ENCODE measurements around the gene TDRD9.
A peak's percentile ranks its signal among the peaks of the same experiment; 100 is the strongest.

TDRD9 gene

DNA sequence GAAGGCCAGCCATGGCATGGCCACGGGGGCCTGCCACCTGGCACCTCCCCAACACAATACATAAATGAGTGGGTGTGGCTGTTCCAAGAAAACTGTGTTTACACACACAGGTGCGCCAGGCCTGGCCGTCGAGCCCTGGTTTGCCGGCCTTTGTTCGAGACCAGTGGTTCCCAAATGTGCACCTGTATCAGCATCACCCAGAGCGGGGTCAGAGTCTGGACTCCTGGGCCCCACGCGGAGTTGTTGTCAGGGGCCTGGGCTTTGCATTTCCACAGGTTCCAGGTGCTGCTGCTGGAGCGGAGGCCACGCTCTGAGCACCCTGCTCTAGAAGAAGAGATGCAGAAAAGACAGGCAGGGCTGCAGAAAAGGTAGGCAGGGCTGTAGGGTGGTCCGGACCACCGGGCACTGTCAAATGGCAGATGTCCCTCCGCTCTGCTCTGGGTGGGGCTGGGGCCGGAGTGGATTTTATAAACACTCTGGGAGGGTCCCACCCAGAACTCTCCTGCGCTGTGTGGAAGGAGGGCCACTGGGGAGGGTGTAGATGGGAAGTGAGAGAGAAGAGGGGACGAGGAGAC is 153.1 kb downstream of the TDRD9 start:
- no peak for DNase-seq

DNA sequence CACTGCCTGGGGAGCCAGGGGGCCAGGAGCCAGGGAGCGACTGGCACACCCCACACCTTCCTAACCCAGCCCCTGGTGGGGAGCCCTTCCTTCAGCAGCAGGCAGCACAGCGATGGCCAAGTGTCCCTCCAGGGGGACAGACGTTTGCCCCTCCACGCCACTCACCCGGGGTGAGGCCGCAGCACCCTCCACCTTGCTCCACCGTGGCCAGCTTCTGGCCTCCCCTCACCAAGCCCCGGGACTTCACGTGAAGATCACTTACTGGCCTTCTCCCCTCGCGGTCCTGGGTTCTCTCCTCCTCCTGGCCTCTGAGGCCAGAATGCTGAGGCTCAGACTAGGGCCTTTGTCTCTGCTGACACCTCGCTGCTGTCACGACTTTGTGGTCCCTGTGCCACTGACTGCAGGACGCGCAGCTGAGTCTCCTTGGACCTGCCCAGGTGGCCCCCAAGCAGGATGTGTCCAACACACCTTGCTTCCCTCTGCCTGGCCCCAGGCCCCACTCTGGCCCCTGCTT is 153.8 kb downstream of the TDRD9 start:
- no peak for DNase-seq

DNA sequence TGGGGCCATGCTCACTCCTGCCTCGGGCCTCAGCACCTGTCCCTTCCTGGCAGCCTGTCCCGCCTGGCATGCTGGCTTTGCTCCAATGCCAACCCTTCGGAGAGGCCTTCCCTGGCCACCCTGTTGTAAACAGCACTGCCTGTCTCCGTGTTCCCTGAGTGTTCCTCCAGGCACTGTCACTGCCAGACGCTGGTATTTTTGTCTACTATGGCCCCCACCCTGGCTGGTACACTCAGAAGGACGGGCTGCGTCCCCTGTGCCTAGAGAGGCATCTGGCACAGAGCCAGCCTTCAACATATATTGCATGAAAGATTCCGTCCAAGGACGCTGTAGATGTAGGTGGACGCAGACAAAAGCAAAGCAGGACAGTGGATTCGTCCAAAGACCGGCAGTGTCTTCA is 154.6 kb downstream of the TDRD9 start:
- peak; percentile 42 for DNase-seq

DNA sequence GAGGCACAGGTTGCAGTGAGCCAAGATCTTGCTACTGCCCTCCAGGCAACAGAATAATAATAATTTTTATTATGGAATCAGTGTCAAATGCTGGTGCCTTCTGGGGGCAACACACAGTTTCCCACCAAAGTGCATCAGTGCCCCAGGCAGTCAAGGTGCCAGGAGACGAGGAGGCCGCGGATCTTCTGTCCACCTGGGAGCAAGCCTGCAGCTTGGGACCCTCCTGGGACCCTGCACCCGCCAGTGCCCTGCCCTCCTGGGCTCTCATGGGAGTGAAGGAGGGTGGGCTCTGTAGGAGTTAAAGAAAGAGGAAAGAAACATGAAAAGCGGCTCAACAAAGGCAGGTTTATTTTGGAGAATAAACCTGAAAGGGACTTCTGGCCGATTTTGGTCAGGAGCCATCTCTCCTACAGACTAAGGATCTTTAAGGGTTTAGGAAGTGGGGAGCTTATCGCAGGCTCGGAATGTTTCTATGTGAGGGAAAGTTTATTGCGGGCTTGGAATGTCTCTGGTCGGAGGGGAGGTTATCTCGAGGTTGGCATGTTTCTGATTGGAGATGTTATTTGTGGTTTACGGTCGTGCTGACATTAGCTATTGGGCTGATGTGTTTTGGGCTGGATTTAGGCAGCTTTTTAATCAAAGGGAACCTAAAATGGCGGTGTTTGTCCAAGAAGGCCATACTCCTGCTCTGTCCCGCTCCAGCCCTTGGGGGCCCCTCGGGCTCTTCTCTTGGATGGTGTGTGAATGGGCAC is 156.2 kb downstream of the TDRD9 start:
- no peak for DNase-seq

DNA sequence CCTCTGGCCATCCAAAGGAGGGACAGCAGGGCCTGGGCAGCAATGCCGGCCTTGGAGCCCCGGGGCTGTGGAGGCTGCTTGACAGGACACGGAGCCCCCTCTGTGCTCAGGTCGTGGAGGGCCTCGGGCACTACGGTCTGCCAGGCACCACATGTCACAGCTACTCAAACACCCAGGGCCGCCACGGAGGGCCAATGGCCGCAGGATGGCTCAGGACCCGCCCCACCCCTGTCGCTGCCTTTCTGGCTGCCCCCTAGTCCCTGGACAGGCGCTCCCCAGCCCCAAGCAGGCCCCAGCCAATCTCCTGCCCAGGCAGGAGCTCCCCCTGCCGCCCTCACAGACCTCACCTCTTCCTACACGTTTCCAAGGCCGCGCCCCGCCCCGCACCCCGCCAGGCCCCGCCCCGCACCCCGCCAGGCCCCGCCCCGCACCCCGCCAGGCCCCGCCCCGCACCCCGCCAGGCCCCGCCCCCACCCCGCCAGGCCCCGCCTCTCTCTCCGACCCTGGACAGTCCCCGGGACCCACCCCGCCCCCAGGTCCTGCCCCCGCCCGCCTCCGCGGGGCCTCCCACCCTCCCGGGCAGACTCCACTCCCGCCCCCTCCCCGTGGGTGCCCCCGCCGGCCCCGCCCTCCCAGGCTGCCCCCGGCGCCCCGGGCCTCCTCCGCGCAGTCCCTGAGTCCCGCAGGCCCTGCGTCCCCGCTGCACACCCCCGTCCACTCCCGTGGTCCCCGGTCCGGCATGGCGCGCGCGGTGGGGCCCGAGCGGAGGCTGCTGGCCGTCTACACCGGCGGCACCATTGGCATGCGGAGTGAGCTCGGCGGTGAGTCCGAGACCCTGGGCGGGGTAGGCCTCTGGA is 157.0 kb downstream of the TDRD9 start, which contains the start of gene ASPG:
TSS of gene ASPG (plus strand) at position 669 of the 857 bp plus-strand sequence. CDS start at position 740, 71 bp downstream.
- DNase-seq: no peak

DNA sequence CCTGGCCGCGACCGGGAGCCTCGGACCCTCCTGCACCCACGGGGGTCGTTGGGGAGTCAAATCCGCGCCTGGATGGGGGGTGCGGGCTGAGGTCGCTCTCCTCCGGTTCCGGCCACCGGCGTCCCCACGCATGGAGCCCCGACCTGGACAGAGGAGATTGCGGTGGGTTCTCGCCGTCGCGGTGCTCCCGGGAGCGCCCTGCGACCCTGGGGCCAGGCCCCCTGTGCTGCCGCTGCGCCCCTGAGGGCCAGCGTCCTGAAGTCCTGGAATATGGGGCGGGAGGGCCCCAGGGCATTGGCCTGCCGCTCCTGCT is 157.6 kb downstream of the TDRD9 start:
- no peak for DNase-seq

DNA sequence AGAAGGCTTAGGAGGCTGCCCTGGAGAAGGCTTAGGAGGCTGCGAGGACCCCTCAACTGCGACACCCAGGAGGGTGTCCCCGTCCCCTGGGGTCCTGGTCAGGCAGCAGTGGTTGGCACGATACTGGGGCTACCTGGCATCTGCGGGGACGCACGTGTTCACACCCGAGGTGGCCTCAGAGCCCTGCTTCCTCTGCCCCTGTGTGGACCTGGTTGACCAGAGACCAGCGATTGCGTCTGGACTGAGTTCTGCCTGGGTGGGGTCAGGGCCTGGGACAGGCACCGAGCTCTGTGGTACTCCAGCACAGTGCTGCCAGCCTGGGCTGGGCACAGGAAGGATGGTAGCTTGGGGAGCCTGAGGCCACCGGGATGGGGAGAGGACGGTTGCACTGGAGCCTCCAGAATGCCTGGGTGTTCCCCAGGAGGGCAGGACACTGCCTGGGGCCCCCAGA is 158.0 kb downstream of the TDRD9 start:
- DNase-seq: no peak

DNA sequence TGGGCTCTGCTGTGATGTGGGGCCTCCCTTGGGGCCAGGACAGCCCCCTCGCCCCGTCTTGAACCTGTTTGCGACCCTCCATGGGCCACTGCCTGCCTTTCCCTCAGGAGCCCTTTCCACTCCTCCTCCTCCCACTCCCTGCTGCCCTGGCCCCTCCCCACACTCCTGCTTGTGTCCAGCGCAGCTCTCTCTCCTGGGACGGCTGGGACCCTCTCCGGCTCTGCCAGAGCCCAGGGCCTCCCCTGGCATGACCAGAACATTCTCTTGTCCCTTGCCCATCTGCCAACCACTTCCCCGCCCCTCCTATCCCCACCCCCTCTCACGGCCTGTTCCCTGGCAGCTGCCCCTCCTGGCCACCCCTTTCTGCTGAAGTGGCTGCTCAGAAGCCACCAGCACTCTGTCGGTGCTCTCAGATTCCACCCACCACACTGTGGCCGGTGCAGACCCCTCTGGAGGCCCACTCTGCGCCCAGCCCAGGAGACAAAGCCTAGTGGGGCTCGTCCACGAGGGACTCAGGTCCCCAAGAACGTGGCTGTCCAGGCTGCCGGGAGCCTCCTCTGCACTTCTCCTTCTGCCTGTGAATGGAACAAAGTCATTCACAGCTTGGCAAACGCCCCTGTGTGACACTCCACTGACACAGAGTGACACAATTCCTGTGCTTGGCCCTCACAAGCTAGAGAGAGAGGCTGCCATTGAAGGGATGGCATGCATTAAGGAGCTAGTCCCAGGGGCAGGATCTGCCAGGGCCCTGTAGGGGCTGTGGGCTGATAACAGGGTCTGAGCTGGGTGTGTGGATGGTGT is 158.6 kb downstream of the TDRD9 start:
- DNase-seq: no peak

DNA sequence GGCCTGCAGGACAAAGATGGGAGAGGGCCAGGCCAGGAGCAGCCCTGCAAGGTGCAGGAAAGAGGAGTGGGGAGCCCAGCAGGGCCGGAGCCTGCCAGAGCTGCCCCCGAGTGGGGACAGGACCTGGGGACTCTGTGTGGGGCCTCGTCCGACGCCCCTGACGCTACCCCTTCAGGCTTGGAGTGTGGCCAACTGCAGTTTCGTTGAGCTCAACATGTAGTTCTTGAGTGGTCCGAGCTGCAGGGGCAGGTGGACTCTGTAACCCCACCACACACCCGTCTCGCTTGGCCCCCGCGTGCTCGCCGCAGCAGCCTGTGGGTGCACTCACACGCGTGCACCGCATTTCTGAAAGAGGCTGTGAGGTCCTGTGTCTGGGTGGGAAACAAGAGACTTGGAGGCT is 159.2 kb downstream of the TDRD9 start:
- no peak for DNase-seq

DNA sequence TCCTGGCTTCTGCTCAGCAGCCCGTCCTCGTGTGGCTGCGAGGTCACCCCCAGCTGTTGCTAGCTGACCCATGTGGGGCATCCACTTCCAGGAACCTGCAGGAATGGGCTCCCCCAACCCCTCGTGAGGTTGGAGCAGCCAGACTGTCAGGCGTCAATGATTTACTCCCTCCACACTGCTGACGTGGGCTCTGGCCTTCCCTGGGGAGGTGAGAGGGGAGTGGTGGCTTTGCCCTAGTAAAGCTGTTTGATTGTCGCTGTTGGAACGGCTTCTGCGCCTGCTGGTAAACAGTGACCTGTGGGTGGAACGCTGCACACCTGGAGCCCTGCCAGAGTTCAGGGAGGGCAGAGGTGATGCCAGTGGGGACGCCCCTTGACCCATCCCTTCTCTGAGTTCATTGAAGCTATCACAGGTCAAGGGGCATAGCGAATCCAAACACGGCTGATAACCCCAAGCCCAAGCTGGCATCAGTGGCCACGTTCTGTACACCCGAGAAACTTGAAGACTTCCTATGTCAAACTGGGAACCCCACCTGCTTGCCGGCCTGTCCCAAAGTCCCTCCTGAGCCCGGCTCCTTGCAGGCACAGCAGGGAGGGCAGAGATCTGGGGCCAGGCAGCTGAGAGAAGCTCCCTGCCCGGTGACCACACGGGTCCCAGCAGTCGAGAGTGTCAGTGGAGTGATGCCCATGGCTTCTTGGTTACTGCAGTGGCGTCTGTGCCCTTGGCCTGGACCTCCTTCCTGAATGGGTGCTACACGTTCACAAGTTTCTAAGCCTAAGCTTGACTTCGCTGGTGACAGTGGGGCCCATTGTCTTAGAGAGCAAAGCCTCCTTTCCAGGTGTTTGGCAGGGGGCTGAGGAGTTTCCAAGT is 160.0 kb downstream of the TDRD9 start:
- DNase-seq: no peak

DNA sequence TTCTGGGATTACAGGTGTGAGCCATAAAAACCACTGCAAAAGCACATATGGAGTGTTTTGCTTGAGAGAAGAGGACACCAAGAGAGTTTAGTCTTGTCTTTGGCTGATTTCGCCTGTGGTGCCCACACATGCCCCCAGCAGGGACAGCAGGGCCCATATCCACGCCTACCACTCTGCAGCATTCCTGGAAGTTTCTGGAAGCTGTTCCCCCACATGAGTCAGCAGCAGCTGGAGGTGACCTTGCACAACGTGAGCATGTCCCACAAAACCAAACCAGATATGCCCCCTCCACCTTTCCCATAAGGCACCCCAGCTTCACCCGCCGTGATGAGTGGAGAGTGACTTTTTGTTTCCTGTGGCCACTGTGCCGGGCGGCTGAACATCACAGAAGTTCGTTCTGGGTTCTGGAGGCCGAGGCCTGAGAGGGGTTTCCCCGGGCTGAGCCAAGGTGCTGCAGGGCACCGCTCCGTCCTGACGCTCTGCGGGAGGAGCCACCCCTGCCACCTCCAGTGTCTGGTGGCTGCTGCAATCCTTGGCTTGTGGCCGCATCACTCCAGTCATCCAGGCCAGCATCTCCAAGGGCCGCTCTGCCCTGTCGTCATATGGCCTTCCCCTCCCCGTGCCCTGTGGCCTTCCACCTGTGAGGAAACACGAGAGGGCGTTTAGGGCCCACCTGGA is 162.0 kb downstream of the TDRD9 start:
- no peak for DNase-seq

DNA sequence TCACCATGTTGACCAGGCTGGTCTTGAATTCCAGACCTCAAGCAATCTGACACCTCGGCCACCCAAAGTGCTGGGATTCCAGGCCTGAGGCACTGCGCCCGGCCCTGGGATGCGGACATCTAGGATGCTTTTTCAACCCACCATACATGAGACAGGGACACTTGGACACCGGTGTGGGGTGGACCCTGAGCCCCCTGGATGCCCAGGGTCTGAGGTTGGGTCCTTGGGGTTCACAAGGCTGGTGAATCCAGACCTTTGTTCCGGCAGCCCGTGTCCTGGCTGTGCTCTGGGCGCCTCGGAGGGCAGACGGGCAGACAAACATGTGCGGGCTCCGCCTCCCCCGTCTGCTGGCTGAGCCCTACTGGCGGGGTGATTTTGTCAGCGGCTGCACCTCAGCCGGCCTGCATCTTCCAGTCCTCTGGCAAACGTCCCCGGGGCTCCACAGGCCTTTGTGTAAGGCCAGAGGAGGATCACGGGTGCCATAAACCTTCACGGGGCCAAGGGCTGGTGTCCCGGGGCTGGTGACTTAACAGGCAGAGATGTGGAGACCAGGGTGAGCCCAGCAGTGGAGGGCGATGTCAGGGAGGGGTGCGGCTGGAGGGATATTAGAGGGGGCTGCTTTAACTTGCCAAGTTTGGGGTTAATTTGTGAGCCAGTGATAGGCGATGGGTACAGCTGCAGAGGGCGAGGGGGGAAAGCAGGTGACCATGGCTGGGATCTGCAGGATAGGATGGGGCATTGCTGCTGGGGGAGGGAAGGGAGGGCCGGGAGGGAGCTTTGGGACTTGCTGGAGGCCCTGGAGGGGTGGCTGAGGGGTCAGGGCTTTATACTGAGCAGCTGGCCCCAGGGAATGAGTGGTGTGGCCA is 163.0 kb downstream of the TDRD9 start:
- no peak for DNase-seq

DNA sequence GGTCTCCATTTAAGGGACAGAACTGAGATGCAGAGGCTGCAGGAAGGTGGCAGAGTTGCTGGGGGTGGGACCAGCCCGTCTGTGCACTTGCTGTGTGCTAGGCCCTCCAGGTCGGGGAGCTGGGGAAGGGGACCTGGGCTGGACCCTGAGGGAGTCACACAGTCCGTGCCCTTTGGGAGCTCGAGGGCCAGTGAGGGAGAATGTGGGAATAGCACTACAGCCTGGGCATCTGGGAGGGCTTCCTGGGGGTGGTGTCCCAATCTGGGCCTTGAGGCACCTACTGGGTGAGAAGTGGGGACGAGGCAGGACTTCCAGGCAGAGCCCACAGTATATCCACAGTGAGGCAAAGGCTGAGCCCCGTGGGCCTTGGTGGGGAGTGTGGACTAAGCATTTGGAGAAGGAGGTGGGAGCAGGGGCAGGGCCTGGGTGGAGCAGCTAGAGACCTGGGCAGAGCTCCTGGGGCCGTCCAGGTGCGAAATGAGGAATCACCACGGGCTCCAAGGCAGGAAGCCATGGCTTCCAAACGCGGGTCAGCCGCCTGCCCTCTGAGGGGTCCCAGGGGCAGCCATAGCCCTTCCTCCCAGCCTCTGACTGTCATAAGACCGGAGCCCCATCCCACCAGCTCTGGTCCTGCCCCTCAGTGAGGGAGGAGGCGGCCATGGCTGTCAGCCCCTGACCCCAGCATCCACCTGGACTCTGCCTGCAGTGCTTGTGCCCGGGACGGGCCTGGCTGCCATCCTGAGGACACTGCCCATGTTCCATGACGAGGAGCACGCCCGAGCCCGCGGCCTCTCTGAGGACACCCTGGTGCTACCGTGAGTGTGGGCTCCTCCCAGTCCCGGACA is 163.9 kb downstream of the TDRD9 start:
- DNase-seq: no peak

DNA sequence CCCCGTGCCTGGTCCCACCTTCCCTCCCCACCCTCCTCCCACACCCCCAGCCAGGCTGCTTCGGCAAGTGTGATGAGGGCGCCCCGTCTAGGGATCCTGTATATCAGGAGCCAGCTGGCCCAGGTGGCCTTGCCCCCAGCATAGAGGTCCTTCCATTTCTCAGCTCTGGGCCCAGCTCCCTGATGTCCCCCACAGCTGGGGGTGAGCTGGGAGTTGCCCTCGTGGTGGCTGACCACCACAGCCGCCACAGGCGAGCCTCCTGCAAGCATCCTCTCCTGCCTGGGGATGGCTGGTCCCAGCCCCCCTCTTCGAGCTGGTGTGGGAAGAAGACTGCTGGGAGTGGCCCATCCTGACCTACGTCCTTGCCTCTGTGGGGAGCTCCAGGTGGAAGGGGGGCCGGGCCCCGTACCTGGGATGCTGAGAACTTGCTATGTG is 164.7 kb downstream of the TDRD9 start:
- no peak for DNase-seq

DNA sequence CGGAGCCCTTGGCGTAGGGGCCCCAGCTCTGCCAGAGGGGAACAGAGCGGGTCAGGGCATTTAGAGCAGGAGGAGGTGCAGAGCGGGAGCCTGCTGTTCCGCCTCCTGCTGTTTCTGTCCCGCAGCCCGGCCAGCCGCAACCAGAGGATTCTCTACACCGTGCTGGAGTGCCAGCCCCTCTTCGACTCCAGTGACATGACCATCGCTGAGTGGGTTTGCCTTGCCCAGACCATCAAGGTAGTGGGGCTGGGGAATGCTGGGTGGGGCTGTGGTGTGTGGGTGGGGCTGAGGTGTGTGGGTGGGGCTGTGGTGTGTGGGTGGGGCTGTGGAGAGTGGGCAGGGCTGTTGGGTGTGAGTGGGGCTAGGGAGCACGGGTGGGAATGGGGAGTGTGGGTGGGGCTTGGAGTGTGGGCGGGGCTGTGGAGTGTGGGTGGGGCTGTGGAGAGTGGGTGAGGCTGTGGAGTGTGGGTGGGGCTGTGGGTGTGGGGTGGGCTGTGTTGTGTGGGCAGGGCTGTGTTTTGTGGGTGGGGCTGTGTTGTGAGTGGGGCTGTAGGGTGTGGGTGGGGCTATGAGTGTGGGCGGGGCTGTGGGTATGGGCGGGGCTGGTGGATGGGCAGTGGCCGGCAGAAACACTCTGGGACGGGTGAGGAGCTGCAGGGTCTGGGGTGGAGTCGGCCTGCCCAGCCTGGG is 165.3 kb downstream of the TDRD9 start:
- no peak for DNase-seq

DNA sequence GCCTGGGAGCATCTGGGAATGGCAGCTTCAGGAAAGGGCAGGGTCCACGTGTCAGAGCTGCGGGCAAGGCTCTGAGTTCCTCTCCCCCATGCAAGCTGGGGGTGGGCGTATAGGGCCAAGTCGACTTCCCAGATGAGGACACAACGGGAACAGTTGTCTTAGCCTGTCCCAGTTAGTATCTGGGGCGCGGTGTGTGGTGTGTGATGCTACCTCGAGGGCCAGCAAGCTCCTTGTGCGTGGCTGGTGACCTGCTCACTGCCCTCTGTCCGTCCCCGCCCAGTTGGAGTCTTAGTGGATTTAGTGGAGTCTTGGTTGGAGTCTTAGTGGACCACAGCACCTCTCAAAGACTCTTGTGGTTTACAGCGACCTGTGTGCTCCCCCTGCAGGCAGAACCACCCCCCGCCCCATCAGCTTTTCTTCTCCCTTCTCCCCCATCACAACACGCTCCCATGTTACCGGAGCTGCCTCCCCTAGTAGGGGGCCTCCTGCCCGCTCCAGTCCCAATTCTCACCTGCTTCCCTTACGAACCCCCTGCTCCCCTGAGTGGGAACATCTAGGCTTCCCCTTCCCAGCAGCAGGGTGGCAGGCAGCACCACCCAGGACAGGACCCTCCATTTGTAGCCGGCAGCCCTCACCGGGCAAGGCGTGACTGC is 165.9 kb downstream of the TDRD9 start:
- DNase-seq: no peak

DNA sequence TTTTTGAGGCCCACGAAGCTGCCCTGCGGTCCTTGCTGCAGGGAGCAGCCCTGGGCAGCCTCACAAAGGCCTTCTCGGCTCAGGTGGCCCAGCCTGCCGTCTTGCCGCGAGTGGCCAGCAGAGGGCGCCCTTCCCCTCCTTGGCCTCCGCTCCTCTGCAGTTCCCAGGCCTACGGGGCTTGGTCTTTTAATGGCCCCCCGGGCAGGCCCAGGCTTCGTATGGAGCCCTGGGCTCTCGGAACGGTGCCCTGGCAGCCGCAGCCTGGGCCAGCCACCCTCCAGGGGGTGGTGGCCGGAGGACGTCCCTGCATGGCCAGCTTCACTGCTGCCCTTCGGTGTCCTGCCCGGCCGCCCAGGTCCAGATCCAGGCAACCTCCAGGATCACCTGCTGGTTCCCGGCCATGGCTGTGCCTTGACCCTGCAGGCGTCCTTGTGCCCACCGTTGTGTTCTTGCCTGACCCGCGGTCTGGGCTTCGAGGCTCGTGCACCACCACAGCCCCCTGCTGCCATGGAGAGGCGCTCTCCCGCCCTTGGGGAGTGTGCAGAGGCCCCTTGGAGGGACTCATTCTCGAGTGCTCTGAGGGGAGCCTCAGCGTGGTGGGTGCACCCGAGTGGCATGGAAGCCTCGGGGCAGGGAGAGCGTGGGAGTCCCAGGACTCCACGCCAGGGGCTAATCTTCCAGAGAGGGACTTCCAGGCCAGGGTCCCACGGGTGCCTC is 166.6 kb downstream of the TDRD9 start:
- DNase-seq: no peak
